HCT116 (cell line): ENCODE data around the gene GPAT3. TPM values are rescaled to one million over a fixed set of nuclear protein-coding genes. Genes with fewer than 3 reads are reported as not detected.

Experiments
- ATAC-seq: fragments of 200-7000 bp; cut with Tn5 transposase; 2 replicates; pipeline ENCODE4 v1.9.1; 2020; ENCODE audit warnings: mild to moderate bottlenecking, moderate library complexity
- BruUV-seq: library from RNA; stranded (reverse); fragments of 400-500 nt; replicated peaks from 2 replicates; lab custom pipeline; 2021; lab: Mats Ljungman, UMichigan
- CTCF ChIA-PET: fragments of 300-600 bp; sonication (Branson Sonifier 250); formaldehyde crosslinking; loops from one replicate; lab custom pipeline; 2021; ENCODE audit warnings: antibody characterized with exemption; lab: Charles Lee
- POLR2A ChIA-PET: fragments of 300-600, 350-600 bp; sonication (Branson Sonifier 250); formaldehyde crosslinking; loops from one replicate; lab custom pipeline; 2021; ENCODE audit warnings: antibody characterized with exemption; lab: Charles Lee
- RAD21 ChIA-PET, 2 experiments: fragments of 300-600 bp; sonication (Branson Sonifier 250); formaldehyde crosslinking; loops; one replicate each; lab custom pipeline; 2023; ENCODE audit warnings: low total read pairs in 2 of 2; ENCODE audit not compliant: uncharacterized antibody in 2 of 2, unreplicated experiment in 2 of 2, low non-redundant PET in 1 of 2; lab: Charles Lee
- DNase-seq: peaks from one replicate; pipeline ENCODE4 v3.0.0-alpha.2; 2010; ENCODE audit warnings: low read depth, low spot score
- H2AFZ ChIP-seq: fragments of 200-600 bp; shearing (Covaris generic), sonication (generic); 2 replicates; pipeline ENCODE4 v1.6.1; 2017; ENCODE audit warnings: low read depth, mixed run types, mixed read lengths, antibody characterized with exemption, low read length; ENCODE audit not compliant: poor library complexity, severe bottlenecking
- H3K27ac ChIP-seq: 2 replicates; pipeline ENCODE4 v1.5.1; 2012; ENCODE audit warnings: low read depth, low read length
- H3K27me3 ChIP-seq: fragments of 200-600 bp; sonication (generic); 2 replicates; pipeline ENCODE4 v1.6.1; 2016; ENCODE audit warnings: mixed run types, low read length, mixed read lengths; ENCODE audit not compliant: insufficient read depth
- H3K36me3 ChIP-seq, 2 experiments: fragments of 200-500 bp in 1 of 2; fragments of 200-600 bp in 1 of 2; sonication (Bioruptor generic) in 1 of 2; sonication (generic) in 1 of 2; 2 replicates each; pipeline versions ENCODE4 v1.5.1 to v1.6.1; 2014 to 2016; ENCODE audit warnings: low read length in 2 of 2, inconsistent platforms in 1 of 2, mixed read lengths in 1 of 2, mixed run types in 1 of 2; ENCODE audit not compliant: insufficient read depth in 2 of 2, control insufficient read depth in 1 of 2
- H3K4me1 ChIP-seq, 2 experiments: fragments of 200-600 bp in 1 of 2; sonication (generic) in 1 of 2; 2 replicates each; pipeline versions ENCODE4 v1.5.1 to v1.6.1; 2012 to 2017; ENCODE audit warnings: low read length in 2 of 2, inconsistent platforms in 1 of 2, mild to moderate bottlenecking in 1 of 2, mixed read lengths in 1 of 2, mixed run types in 1 of 2, moderate library complexity in 1 of 2; ENCODE audit not compliant: insufficient read depth in 2 of 2, control insufficient read depth in 1 of 2
- H3K4me2 ChIP-seq: fragments of 200-600 bp; sonication (generic); 2 replicates; pipeline ENCODE4 v1.6.1; 2017; ENCODE audit warnings: mixed run types, low read length, mixed read lengths
- H3K4me3 ChIP-seq, 2 experiments: fragments of 200-600 bp in 1 of 2; sonication (generic) in 1 of 2; replicated peaks in 1 of 2; 2 replicates each; pipeline ENCODE4 v1.5.1; 2011 to 2016; ENCODE audit warnings: low read length in 2 of 2, control low read depth in 1 of 2, low read depth in 1 of 2, mild to moderate bottlenecking in 1 of 2, mixed read lengths in 1 of 2, mixed run types in 1 of 2
- H3K79me2 ChIP-seq: fragments of 200-600 bp; sonication (generic); 2 replicates; pipeline ENCODE4 v1.6.1; 2017; ENCODE audit warnings: mild to moderate bottlenecking, mixed run types, low read length, moderate library complexity, mixed read lengths; ENCODE audit not compliant: insufficient read depth
- H3K9ac ChIP-seq: fragments of 200-600 bp; sonication (generic); 2 replicates; pipeline ENCODE4 v1.6.1; 2016; ENCODE audit warnings: low read length, mixed read lengths
- H3K9me2 ChIP-seq: fragments of 200-600 bp; sonication (generic), shearing (Covaris generic); 2 replicates; pipeline ENCODE4 v1.6.1; 2017; ENCODE audit warnings: mixed run types, mild to moderate bottlenecking, moderate library complexity; ENCODE audit not compliant: insufficient read depth
- H3K9me3 ChIP-seq, 2 experiments: fragments of 200-500 bp in 1 of 2; fragments of 200-600 bp in 1 of 2; sonication (Bioruptor generic) in 1 of 2; sonication (generic) in 1 of 2; 2 replicates each; pipeline ENCODE4 v1.6.1; 2014 to 2017; ENCODE audit warnings: low read length in 2 of 2, mixed read lengths in 2 of 2, inconsistent platforms in 1 of 2, low read depth in 1 of 2, mild to moderate bottlenecking in 1 of 2, mixed run types in 1 of 2, moderate library complexity in 1 of 2; ENCODE audit not compliant: control insufficient read depth in 1 of 2, insufficient read depth in 1 of 2
- H4K20me1 ChIP-seq: fragments of 200-600 bp; sonication (generic), shearing (Covaris generic); 2 replicates; pipeline ENCODE4 v1.6.1; 2017; ENCODE audit warnings: mixed run types, mild to moderate bottlenecking, moderate library complexity; ENCODE audit not compliant: insufficient read depth
- ELF1 ChIP-seq: IDR thresholded peaks from 2 replicates; pipeline ENCODE4 v1.6.1; 2012; ENCODE audit warnings: low read depth, borderline replicate concordance
- EZH2 ChIP-seq: fragments of 200-600 bp; sonication (generic); IDR thresholded peaks from 2 replicates; pipeline ENCODE4 v1.6.1; 2017; ENCODE audit warnings: antibody characterized with exemption, mixed run types
- EZH2phosphoT487 ChIP-seq: fragments of 200-600 bp; IDR thresholded peaks from 2 replicates; pipeline ENCODE4 v1.6.1; 2018; ENCODE audit warnings: antibody characterized with exemption, borderline replicate concordance
- REST ChIP-seq: IDR thresholded peaks from 2 replicates; pipeline ENCODE4 v1.6.1; 2012; ENCODE audit warnings: low read depth
- SIN3A ChIP-seq: IDR thresholded peaks from 2 replicates; pipeline ENCODE4 v1.6.1; 2012; ENCODE audit warnings: low read depth
- intact Hi-C: fragments of 100-400 bp; cut with micrococcal nuclease; formaldehyde crosslinking; loops from 2 replicates; pipeline ENCODE4 v1.10.0; 2022
- total RNA-seq: library from RNA; stranded (reverse); gene quantifications from one replicate; pipeline ENCODE4 v1.2.1, GENCODE V29; 2021; ENCODE audit not compliant: unreplicated experiment
- TF ChIP-seq, protein P1 (sequence below): IDR thresholded peaks from 2 replicates; pipeline ENCODE4 v1.6.1; 2012

The GPAT3 gene
- total RNA-seq, 1 experiment from 2014 or later: 36.7 TPM

GRCh38 chr4:83626245-83626836, 90.4 kb downstream of the GPAT3 start:
- peaks cover 0 to 1% of the 10 kb centered on the region in 2 experiments; a peak in 2 of 4 replicates for H3K9me3 ChIP-seq
- no peaks in the 10 kb centered on the region for H3K79me2 ChIP-seq
- no peaks in the 10 kb centered on the region for H3K9me2 ChIP-seq
- H3K27me3 ChIP-seq: no peaks in the 10 kb centered on the region
- ATAC-seq: no peak
- 0 out of 2 replicates have a peak, but pooled peaks have one; percentile 4 for TF ChIP-seq ELF1
- TF ChIP-seq EZH2phosphoT487: no peak
- no peak for TF ChIP-seq SIN3A
- TF ChIP-seq REST: no peak
- TF ChIP-seq, protein P1, sequence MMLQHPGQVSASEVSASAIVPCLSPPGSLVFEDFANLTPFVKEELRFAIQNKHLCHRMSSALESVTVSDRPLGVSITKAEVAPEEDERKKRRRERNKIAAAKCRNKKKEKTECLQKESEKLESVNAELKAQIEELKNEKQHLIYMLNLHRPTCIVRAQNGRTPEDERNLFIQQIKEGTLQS: no peak
- no peak for TF ChIP-seq EZH2
- TF ChIP-seq, all 23 proteins: peak for 1
- CTCF ChIA-PET: no interaction called here
- no peak overlapping the region for H3K27ac ChIP-seq
- intact Hi-C loops: no loop called here
- H2AFZ ChIP-seq: no peak overlapping the region
- no peaks in the 10 kb centered on the region for H3K36me3 ChIP-seq
- H3K4me3 ChIP-seq: no peak overlapping the region
- H3K9ac ChIP-seq: no peak overlapping the region
- no peak overlapping the region for H3K4me2 ChIP-seq
- no peaks in the 10 kb centered on the region for H4K20me1 ChIP-seq
- no peak for DNase-seq
- POLR2A ChIA-PET: no interaction called here
- RAD21 ChIA-PET: no interaction called here
- BruUV-seq: no TSS peak
- peaks cover 7 to 15% of the 10 kb centered on the region in 2 experiments for H3K4me1 ChIP-seq
